ENCODE data around the gene GLRX.

- TF ChIP-seq CTCF (conservative IDR thresholded peaks at IDR 0.05; ENCODE audit: low read length) (no peak), EZH2phosphoT487 (IDR thresholded peaks at IDR 0.05; ENCODE audit: borderline replicate concordance, low read depth, low read length) (no peak)
Observed at GRCh38 chr5:95808686-95809413, 13.7 kb downstream of the GLRX start.
